ENCODE results near the gene APH1B. TPM values are rescaled to one million over a fixed set of nuclear protein-coding genes. Genes with fewer than 3 reads are reported as not detected.
"Not testable (repeated sequence)": the region's sequence is repeated elsewhere in the genome, so short reads cannot be mapped to it uniquely, and the experiment has no call there.

Gene APH1B
- total and polyA plus RNA-seq, 2 of the 4 experiments (the other 2 are of a cell fraction) = 7.0 to 7.7 TPM

- CTCF ChIA-PET; POLR2A ChIA-PET (ENCODE audit: unreplicated experiment); H3K4me1 ChIP-seq (ENCODE audit: control insufficient read depth, insufficient read depth, low read length); H2AFZ ChIP-seq (replicated peaks; ENCODE audit: low read length, poor library complexity); H2BK20ac ChIP-seq (ENCODE audit: low read depth, low read length); H3K79me1 ChIP-seq (ENCODE audit: low read depth in 1 of 2, low read length in 2 of 2); H3K9me1 ChIP-seq (ENCODE audit: insufficient read depth, low read length); H4K8ac ChIP-seq (ENCODE audit: low read depth in 2 of 2, low read length in 2 of 2); H4K20me1 ChIP-seq (ENCODE audit: insufficient read depth, low read length); H3K27me3 ChIP-seq (ENCODE audit: control insufficient read depth, insufficient read depth, low read length); DNase-seq; H3K36me3 ChIP-seq (ENCODE audit: control insufficient read depth, insufficient read depth, low read length); H3K56ac ChIP-seq (ENCODE audit: extremely low read depth, insufficient read depth, low read length); ATAC-seq (ENCODE audit: low read depth); H3K9me3 ChIP-seq (ENCODE audit: control insufficient read depth, insufficient read depth, low read length); H2BK5ac ChIP-seq (ENCODE audit: low read depth, low read length, poor library complexity, severe bottlenecking); H3K4me2 ChIP-seq (ENCODE audit: low read depth, low read length); H4K91ac ChIP-seq (ENCODE audit: insufficient read depth, low read depth, low read length); dilution Hi-C loops (cut with HindIII; ENCODE audit: low sequenced_read_pairs, unreplicated experiment); in situ Hi-C loops (cut with MboI; ENCODE audit: low sequenced_read_pairs); H3K4me3 ChIP-seq (ENCODE audit: insufficient read depth, low read depth, low read length); intact Hi-C loops (cut with micrococcal nuclease); H3K9ac ChIP-seq (ENCODE audit: low read depth, low read length); H2BK15ac ChIP-seq (ENCODE audit: low read depth, low read length); H2AK5ac ChIP-seq (ENCODE audit: low read depth, low read length); BruUV-seq (replicated peaks); H2AK9ac ChIP-seq (replicated peaks; ENCODE audit: low read depth, low read length, poor library complexity); H3K4ac ChIP-seq (ENCODE audit: low read depth, low read length); H2BK120ac ChIP-seq (ENCODE audit: low read depth, low read length); H3K27ac ChIP-seq (ENCODE audit: insufficient read depth, low read length); H4K5ac ChIP-seq (ENCODE audit: low read depth, low read length); H3K14ac ChIP-seq (replicated peaks; ENCODE audit: low read depth, low read length); H3K23ac ChIP-seq (ENCODE audit: low read depth, low read length); H3K18ac ChIP-seq (ENCODE audit: low read depth, low read length): not testable (repeated sequence)
- whole genome bisulfite sequencing, 2 experiments (ENCODE audit: extremely low coverage in 2 of 2, insufficient read length in 1 of 2) = no CpG with 5 or more reads among the region's 11 CpGs
Measured at GRCh38 chr15:63320981-63321380, 43.6 kb downstream of the APH1B start.

Measured in IMR-90 (cell line).